ENCODE results near the gene MIGA1.
"Not testable (repeated sequence)": the region's sequence is repeated elsewhere in the genome, so short reads cannot be mapped to it uniquely, and the experiment has no call there.

The MIGA1 gene

DNA sequence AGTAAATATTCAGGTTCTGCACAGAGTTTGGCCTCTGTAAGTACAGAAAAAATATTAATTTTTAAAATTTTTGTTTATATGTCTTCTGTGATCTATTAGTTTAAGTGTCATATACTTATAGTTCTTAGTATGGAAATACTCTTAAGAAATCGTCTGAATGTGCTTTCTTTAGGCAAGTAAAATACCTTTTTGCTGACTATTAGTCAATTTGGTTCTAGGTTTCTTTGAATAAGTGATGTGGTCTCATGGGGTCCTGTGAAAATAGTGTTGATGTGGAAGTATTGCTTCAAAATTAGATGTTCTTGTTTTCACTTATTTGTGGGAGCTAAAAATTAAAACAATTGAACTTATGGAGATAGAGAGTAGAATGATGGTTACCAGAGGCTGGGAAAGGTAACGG is 23.9 kb downstream of the MIGA1 start:
- no peak for DNase-seq

DNA sequence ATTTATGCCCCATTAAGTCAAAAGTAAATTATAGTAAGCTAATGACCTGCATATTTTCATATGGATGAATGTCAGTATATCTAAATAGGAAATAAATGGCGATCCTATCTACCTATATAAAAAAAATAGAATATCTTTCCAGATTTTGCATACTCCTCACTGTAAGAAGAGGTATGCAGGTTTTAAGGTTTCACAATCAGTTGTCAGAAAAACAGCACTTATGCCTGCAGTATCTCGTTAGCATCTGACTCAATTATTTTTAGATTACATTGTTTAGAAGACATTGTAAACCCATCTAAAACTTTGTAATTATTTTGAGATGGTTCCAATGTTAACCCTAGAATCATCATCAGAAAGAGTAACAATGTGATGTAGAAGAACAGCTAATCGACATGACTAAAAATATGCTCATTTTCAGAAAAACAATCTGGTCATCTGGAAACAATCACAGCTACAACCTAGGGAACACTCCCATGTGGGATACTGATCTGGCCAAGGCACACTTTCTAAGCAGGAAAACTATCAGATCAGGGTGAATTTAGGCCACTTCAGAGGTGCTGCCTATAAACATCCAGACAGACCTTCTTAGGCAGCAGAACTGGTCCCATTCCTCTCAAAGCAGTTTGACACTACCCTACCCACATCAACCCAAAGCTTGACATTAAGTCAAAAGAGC is 30.5 kb downstream of the MIGA1 start:
- DNase-seq, result not testable (repeated sequence)

DNA sequence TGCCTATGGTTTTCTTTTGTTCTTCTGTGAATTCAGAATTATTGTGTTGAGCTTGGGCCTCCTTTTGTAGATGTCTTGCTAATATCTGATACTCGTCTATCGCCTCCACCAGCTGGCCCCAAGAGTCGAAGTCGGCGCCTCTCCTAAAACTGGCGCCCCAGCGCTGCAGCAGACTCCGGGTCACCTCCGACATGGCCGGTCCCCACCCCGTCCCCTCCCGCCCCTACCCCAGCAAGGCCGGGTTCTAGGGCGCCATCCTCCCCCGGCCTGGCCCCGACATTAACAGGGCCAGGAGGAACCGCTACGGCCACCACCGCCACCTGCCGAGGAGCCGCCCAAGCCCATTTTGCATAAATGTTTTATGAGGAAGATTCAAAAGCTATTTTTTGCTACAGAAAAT is 32.1 kb downstream of the MIGA1 start:
- not testable (repeated sequence) for DNase-seq

GRCh38 chr1:77817368-77818209 is 38.1 kb downstream of the MIGA1 start:
- DNase-seq, result no peak

GRCh38 chr1:77820121-77820520 is 40.7 kb downstream of the MIGA1 start:
- no peak for DNase-seq

DNA sequence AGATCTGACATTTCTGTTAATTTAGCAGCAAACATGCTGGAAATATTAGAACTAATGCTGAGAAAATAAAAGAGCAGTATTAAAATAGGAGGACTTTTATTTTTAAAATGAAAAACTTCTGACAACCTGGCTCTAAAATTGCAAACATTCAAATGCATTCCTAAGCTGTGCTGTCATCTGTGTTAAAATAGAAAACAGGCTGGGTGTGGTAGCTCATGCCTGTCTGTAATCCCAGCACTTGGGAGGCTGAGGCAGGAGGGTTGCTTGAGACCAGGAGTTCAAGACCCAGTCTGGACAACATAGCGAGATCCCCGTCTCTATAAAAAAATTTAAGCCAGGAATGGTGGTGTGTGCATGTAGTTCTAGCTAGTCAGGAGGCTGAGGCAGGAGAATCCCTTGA is 44.6 kb downstream of the MIGA1 start:
- DNase-seq, result no peak

GRCh38 chr1:77824694-77825093 is 45.2 kb downstream of the MIGA1 start:
- no peak for DNase-seq

- DNase-seq, result no peak
These were observed 45.8 kb downstream of the MIGA1 start for GRCh38 chr1:77825131-77825709.

GRCh38 chr1:77826851-77827250 is 47.4 kb downstream of the MIGA1 start:
- not testable (repeated sequence) for DNase-seq

- no peak for DNase-seq
These were observed 48.6 kb downstream of the MIGA1 start for GRCh38 chr1:77828098-77828497.

DNA sequence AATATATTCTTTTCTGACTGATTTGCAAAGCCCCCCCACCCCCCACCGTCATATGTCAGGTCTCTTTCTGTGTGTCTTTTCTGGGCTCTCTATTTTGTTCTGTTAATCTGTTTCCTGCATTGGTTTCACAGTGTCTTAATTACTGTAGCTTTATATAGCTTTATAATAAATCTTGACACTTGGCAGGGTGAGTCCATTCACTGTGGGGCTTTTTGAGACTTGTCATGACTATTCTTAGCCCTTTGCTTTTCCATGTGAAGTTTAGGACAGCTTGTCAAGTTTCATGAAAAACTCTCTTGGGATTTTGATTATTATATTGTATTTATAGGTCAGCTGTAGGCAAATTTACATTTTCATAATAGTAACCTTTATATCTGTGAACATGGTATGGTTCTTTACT is 50.4 kb downstream of the MIGA1 start:
- no peak for DNase-seq

- no peak for DNase-seq
These were observed 51.5 kb downstream of the MIGA1 start for GRCh38 chr1:77830946-77831345.

- DNase-seq, result no peak
These were observed 52.1 kb downstream of the MIGA1 start for GRCh38 chr1:77831566-77831965.

GRCh38 chr1:77831976-77832711 is 52.7 kb downstream of the MIGA1 start:
- DNase-seq, result no peak

GRCh38 chr1:77832901-77833300 is 53.5 kb downstream of the MIGA1 start:
- no peak for DNase-seq

DNA sequence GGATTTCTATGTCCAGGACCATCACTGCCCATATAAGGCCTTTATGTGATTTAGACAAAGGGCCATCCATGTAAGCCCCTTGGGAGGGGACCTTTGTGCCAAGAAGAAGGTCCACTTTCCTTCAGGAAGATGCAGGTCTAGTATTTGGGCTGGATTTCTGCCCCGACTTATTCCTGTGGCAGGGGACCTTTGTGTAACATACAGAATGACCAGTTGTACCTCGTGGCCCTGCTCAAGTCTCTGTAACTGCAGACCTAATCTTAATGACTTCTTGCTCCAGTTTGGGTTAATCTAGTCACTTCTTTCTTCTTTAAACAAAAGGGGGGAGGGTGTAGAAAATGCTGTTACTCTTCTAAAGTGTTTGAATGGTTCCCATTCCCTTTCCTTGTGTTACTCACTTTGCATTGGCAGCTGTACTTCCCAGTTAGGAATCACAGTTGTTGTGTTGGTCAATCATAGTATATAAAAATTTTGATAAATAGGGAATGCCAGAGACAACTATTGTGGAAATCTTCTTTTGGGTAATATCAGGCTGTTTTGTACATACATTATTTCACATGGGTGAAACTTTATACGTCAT is 54.2 kb downstream of the MIGA1 start:
- DNase-seq, result no peak

GRCh38 chr1:77834771-77835334 is 55.4 kb downstream of the MIGA1 start:
- no peak for DNase-seq

- no peak for DNase-seq
These were observed 62.1 kb downstream of the MIGA1 start for GRCh38 chr1:77841574-77841973.

DNA sequence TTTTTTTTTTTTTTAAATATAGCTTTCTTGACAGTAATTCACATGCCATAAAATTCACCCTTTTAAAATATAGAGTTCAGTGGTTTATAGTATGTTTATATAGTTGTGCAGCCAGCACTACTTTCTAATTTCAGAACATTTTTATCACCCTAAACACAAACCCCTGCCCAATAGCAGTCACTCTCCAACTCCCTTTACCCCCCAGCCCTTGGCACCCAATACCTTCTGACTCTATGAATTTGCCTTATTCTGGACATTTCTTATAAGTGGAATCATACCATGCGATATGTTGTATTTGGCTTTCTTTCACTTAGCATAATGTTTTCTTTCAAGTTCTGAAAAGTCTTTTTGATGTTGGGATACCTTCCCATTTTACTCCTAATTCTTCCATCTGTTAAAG is 66.5 kb downstream of the MIGA1 start:
- no peak for DNase-seq

DNA sequence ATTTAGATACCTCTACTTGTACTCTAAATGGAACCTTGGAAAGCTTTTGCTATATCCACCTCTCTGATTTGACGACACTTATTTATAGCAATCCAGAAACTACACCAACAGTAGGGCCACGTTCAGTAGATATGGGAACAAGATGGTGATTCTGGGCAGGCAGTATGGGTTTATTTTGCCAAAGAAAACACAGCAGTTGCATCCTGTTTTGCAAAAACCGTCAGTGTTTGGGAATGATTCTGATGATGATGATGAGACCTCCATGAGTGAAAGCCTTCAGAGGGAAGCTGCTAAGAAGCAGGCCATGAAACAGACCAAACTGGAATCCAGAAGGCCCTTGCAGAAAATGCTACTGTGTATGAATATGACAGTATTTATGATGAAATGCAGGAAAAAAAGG is 67.5 kb downstream of the MIGA1 start:
- no peak for DNase-seq

- no peak for DNase-seq
These were observed 68.2 kb downstream of the MIGA1 start for GRCh38 chr1:77847621-77848080.

- DNase-seq, result no peak
These were observed 70.6 kb downstream of the MIGA1 start for GRCh38 chr1:77850082-77850481.

- DNase-seq, result no peak
These were observed 78.1 kb downstream of the MIGA1 start for GRCh38 chr1:77857552-77857951.

Measured in NCI-H1436 (cell line).